Lower leg skin (tissue), 4 donors: ENCODE data around the gene COL8A1. TPM values are rescaled to one million over a fixed set of nuclear protein-coding genes. Genes with fewer than 3 reads are reported as not detected.

Experiments used
- DNase-seq, 2 donors: peaks; one replicate each; pipeline ENCODE4 v3.0.0-alpha.2; 2019; ENCODE audit warnings: low spot score in 2 of 2
- H3K4me3 ChIP-seq: fragments of 200-600 bp; sonication (generic); 2 replicates; pipeline ENCODE4 v1.5.1; 2017; ENCODE audit warnings: mild to moderate bottlenecking, low read depth; ENCODE audit not compliant: poor library complexity, severe bottlenecking
- CTCF ChIP-seq, 3 donors: fragments of 450-650 bp; IDR thresholded peaks; one replicate each; pipeline ENCODE4 v1.5.1; 2016; ENCODE audit warnings: antibody characterized with exemption in 3 of 3, mild to moderate bottlenecking in 3 of 3, moderate library complexity in 2 of 3
- POLR2A ChIP-seq, 2 donors: fragments of 450-650 bp; IDR thresholded peaks; one replicate each; pipeline ENCODE4 v1.6.1; 2016 to 2017; ENCODE audit warnings: antibody characterized with exemption in 2 of 2, mild to moderate bottlenecking in 1 of 2, moderate library complexity in 1 of 2
- WGBS, 2 donors: methylation state at CpG; one replicate each; pipeline ENCODE4 v1.1.5; 2018; 5-methylcytosine and 5-hydroxymethylcytosine counted together
- intact Hi-C: fragments of 100-400 bp; cut with DNase I; formaldehyde crosslinking; loops from one replicate; pipeline ENCODE4 v1.15.0; 2023; ENCODE audit warnings: low total_unique reads
- total RNA-seq, 4 donors: library from RNA; depleted of rRNA; stranded (reverse); fragments of >200 nt; gene quantifications; one replicate each; pipeline ENCODE4 v1.1.0, GENCODE V29; 2016

The COL8A1 gene
- total RNA-seq, 4 donors from 2014 or later: 5.0 to 11.5 (median 7.2) TPM

DNA sequence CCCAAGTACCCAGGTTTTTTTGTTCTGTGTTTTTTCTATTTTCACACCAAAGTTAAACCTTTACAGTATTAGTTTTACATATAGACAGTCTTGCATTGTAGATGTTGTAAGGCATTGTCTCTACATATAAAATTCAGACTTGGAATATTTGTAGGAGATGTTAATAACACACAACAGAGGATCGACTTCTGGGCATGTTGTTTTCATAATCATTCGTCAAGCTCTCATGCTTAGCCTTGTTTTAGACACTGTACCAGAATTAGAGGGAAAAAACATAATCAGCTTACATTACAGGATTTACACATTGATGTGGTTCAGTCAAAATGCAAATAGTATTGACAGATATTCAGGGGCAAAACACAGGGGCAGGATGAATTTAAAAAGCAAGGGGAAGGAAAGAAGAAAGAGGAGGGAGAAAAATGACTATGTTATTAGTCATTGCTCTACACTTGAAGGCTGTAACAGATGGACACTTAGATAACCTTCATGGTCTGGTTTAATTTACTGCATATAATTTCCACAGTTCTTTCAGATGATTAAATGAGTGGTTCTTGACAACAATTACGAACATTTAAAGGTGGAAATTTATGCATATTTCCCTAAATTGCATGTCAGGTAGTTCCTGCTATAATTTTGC lies 186.7 kb downstream of the COL8A1 start:
- no peak for DNase-seq
- intact Hi-C loops: no loop called here
- 46 to 51% methylated on average over 3 of the region's 3 CpGs for WGBS, 2 donors
- no peak overlapping the region for H3K4me3 ChIP-seq
- no peak for TF ChIP-seq CTCF (IDR thresholded peaks at IDR 0.05)

DNA sequence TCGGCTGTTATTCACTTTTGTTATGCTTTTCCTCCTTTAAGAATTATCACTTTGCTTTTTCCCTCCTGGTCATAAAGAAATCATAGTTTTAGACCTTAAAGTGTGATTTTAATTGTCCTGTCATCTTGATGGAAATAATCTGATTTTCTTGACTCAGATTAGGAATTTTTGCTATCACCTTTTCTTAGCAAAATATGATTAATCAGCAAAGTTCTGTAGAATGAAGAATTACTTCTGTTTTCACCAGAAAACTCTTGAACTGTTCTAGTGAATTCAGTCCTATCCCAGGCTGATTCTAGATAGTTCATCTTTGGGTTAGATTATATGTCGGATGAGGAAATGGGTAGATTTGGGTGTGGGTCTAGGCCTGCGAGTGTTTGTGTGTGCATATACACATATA lies 191.4 kb downstream of the COL8A1 start:
- TF ChIP-seq POLR2A (IDR thresholded peaks at IDR 0.05) (no peak), CTCF (IDR thresholded peaks at IDR 0.05) (no peak)

DNA sequence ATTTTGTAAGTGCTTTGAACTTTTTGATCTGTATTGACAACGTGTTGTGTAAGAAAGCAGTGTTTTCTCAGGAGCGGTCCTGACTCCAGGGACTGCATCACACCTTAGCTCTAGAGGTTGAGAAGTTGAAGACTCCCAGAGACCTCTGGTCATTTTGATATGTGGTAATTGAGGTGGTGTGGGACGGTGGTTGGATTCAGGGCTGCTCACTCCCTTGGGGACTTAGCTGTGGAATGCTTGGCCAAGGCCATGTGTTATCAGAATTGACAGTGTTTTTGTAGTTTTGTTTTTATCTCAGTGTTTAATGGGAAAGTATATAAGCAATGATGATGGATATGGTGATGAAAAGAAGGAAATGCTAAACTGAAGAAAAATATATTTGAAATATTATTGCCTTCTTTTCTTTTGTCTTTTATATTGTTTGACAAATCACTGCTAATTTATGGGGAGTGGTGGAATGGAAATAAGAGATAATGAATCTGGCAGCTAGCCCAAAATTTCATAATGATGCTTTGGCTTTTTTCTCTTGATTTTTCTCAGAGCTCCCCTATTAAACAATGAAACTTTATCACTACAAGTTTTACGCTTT lies 195.3 kb downstream of the COL8A1 start:
- no peak for TF ChIP-seq POLR2A (IDR thresholded peaks at IDR 0.05)
- TF ChIP-seq CTCF (IDR thresholded peaks at IDR 0.05): no peak
- intact Hi-C loops: loop anchor here (10.0 kb wide), 1 partner anchor 231 kb away; no protein-coding TSS in a partner anchor
- no peak for DNase-seq
- H3K4me3 ChIP-seq: no peak overlapping the region
- 64 to 68% methylated on average over 4 of the region's 4 CpGs for WGBS, 2 donors

More for the DNA sequence above, 191.4 kb downstream of the COL8A1 start:
- WGBS, 2 donors: 95 to 96% methylated on average over 3 of the region's 3 CpGs
- no peak overlapping the region for H3K4me3 ChIP-seq
- DNase-seq: no peak
- intact Hi-C loops: loop anchor here (10.0 kb wide), 1 partner anchor 235 kb away; no protein-coding TSS in a partner anchor

GRCh38 chr3:99834211-99834957 lies 196.0 kb downstream of the COL8A1 start:
- 90 to 96% methylated on average over 2 of the region's 2 CpGs for WGBS, 2 donors
- intact Hi-C loops: loop anchor here (10.0 kb wide), 1 partner anchor 230 kb away; no protein-coding TSS in a partner anchor
- H3K4me3 ChIP-seq: no peak overlapping the region
- no peak for TF ChIP-seq CTCF (IDR thresholded peaks at IDR 0.05)
- no peak for TF ChIP-seq POLR2A (IDR thresholded peaks at IDR 0.05)
- DNase-seq: no peak

DNA sequence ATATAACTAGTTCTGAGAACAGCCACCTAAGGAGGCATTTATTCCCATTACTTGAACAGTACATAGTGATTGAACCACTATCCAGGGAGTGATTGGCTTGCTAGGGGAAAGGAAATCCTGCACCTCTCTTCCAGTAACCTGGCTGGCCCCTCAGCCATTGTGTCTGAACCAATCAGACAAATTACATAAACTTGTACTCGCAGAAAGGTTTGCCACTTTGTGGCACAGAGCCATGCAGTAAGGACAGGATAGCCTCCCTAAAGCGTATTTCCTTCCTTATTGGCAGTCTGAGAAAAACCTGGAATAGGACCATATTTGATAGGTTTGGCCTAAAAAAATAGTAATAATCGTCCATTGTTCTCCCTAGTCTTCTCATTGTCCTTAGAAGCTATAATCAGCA lies 198.3 kb downstream of the COL8A1 start:
- 74 to 78% methylated on average over 3 of the region's 3 CpGs for WGBS, 2 donors
- intact Hi-C loops: loop anchor here (5.0 to 10.0 kb wide), 2 partner anchors 228 to 416 kb away; no protein-coding TSS in a partner anchor
- TF ChIP-seq CTCF (IDR thresholded peaks at IDR 0.05) (no peak), POLR2A (IDR thresholded peaks at IDR 0.05) (no peak)

More for the DNA sequence above, 198.3 kb downstream of the COL8A1 start:
- no peak for DNase-seq
- H3K4me3 ChIP-seq: no peak overlapping the region
